GM10266 (cell line): ENCODE measurements around the gene PEAK1.

Experiments used
- DNase-seq: peaks from one replicate; pipeline ENCODE4 v3.0.0; 2012; ENCODE audit errors: extremely low spot score
- TF ChIP-seq, protein P1 (sequence below): IDR thresholded peaks from 2 replicates; pipeline ENCODE4 v1.5.1; 2012; ENCODE audit warnings: mild to moderate bottlenecking, low read depth; ENCODE audit not compliant: control insufficient read depth, insufficient read depth; ENCODE audit errors: missing control alignments

The PEAK1 gene

DNA sequence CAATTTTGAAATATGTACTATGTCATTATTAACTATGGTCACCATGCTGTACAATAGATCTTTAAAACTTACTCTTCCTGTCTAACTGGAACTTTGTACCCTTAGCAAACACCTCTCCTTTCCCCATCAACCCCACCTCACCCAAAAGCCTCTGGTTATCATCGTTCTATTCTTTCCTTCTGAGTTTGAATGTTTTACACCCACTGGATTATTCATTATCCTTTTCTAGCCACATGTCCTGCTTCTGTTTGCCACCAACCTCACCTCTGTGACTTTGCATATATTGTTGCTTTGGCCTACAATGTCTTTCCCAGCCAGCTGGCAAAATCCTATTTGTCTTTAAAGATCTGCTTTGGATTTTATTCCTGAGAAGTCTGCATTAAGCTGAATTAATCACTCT, 246.4 kb downstream of the PEAK1 start:
- TF ChIP-seq, protein P1, sequence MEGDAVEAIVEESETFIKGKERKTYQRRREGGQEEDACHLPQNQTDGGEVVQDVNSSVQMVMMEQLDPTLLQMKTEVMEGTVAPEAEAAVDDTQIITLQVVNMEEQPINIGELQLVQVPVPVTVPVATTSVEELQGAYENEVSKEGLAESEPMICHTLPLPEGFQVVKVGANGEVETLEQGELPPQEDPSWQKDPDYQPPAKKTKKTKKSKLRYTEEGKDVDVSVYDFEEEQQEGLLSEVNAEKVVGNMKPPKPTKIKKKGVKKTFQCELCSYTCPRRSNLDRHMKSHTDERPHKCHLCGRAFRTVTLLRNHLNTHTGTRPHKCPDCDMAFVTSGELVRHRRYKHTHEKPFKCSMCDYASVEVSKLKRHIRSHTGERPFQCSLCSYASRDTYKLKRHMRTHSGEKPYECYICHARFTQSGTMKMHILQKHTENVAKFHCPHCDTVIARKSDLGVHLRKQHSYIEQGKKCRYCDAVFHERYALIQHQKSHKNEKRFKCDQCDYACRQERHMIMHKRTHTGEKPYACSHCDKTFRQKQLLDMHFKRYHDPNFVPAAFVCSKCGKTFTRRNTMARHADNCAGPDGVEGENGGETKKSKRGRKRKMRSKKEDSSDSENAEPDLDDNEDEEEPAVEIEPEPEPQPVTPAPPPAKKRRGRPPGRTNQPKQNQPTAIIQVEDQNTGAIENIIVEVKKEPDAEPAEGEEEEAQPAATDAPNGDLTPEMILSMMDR: no peak
- DNase-seq: no peak

DNA sequence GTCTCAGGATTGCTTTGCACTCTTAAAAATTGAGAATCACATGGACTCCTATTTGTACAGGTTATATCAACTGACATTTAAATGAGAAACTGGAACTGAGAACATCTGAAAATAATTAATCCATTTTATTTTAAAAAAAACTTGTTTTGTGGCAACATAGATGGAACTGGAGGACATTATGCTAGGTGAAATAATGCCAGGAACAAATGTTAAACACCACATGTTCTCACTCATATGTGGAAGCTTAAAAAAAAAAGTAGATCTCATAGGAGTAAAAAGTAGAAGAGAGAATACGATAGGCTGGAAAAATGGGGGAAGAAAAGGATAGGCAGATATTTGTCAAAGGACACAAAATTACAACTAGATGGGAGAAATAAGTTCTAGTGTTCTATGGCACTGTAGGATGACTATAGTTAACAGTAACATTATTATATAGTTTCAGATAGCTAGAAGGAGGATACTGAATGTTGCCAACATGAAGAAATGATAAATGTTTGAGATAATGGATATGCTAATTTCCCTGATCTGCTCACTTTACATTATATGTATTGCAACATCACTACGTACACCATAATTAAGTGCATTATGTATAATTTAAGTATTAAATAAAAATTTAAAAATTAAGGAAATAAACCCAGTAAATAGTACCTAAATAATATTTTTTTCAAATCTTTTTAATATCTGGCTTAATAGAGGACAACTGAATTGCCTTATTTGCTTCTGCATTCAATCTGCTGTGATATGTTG, 248.5 kb downstream of the PEAK1 start:
- TF ChIP-seq, protein P1: no peak
- DNase-seq: no peak

- DNase-seq: no peak
- TF ChIP-seq, protein P1: no peak
These were observed 251.3 kb downstream of the PEAK1 start for GRCh38 chr15:77168616-77169015.

DNA sequence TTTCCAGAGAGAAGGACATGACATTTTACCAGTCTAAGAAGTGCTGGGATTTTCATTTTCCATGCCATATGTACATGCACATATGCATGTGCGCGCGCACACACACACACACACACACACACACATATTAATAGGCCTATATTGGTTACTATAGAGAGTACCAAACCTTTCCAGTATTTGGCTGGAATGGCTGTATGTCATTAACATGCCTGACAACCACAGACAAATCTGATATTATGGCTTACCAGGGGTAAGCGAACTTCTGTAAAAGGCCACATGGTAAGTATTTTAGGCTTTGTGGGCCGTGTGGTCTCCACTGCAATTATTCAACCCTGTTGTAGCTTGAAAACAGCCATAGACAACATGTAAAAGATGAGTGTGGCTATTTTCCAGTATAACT, 251.8 kb downstream of the PEAK1 start:
- TF ChIP-seq, protein P1: no peak
- no peak for DNase-seq

DNA sequence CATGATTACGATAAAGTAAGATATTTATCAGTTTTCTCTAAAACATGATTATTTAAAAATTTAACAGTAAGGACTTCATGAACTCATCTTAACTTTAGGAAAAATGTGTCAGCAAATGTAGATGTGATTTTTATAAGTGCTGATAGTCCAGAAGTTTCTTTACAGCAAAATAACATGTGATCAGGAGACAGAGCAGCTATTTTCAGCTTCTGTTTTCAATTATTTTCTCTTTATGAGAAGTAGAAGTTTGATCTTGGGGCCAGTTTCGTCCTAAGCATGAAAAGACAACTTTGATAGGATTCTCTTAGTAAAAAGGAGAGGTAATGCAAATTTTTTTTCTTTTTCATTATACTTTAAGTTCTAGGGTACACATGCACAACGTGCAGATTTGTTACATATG, 252.5 kb downstream of the PEAK1 start:
- no peak for DNase-seq
- TF ChIP-seq, protein P1: no peak

- DNase-seq: no peak
- TF ChIP-seq, protein P1: no peak
These were observed 256.0 kb downstream of the PEAK1 start for GRCh38 chr15:77163781-77164384.

- TF ChIP-seq, protein P1: no peak
- no peak for DNase-seq
These were observed 256.9 kb downstream of the PEAK1 start for GRCh38 chr15:77162872-77163633.
